ACHN (cell line): ENCODE data around the gene RAMACL.
"Not testable (repeated sequence)": the region's sequence is repeated elsewhere in the genome, so short reads cannot be mapped to it uniquely, and the experiment has no call there.

Source experiments
- DNase-seq: peaks from one replicate; pipeline ENCODE4 v3.0.0-alpha.2; 2015
- in situ Hi-C: cut with HindIII; loops from 2 replicates; pipeline ENCODE4 v1.10.0; 2017; ENCODE audit warnings: low sequenced_read_pairs, low pct_ligation_motif_present, low pct_unique_long_range_greater_than_20kb

RAMACL gene

GRCh38 chr6:166545156-166546034 is 41.1 kb downstream of the RAMACL start:
- DNase-seq, result no peak
- in situ Hi-C loops, result no loop called here

- in situ Hi-C loops, result no loop called here
- no peak for DNase-seq
These were observed 42.2 kb downstream of the RAMACL start for GRCh38 chr6:166544296-166544605.

DNA sequence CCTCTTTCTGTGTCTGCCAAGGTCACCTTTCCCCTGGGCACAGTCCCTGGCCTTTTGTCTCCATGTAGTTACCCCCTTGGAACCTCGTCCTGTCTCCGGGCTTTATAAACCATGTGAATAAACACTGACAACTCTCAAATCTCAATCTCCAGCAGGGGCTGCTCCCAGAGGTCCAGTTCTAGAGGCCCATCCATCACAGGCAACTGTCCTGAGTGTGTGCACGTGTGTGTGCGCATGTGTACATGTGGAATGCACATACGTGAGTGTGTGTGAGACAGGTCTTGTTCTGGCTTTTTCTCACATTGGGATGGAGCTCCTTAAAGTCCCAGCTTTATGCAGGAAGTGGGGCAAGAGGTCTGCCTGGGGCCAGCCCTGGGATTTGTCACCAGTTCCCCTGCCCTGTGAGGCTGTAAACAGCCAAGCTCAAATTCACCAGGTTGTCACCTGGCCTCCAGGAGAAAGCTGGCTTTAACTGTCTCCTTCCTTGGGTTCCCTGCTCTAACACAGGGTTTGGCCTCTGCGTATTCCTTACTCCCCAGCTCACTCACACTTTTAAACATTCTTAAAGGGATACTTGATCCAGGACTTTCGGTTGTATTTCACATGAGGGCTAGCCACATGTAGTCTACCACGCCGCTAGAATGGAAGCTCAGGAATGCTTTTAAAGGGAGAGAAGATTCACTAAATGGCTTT is 42.7 kb downstream of the RAMACL start:
- in situ Hi-C loops, result no loop called here
- DNase-seq, result no peak

- in situ Hi-C loops, result no loop called here
- no peak for DNase-seq
These were observed 43.9 kb downstream of the RAMACL start for GRCh38 chr6:166542580-166542912.

GRCh38 chr6:166541876-166542579 is 44.5 kb downstream of the RAMACL start:
- no peak for DNase-seq

GRCh38 chr6:166541366-166541765 is 45.1 kb downstream of the RAMACL start:
- in situ Hi-C loops, result no loop called here
- DNase-seq, result no peak

More at GRCh38 chr6:166541876-166542579, 44.5 kb downstream of the RAMACL start:
- in situ Hi-C loops, result no loop called here

DNA sequence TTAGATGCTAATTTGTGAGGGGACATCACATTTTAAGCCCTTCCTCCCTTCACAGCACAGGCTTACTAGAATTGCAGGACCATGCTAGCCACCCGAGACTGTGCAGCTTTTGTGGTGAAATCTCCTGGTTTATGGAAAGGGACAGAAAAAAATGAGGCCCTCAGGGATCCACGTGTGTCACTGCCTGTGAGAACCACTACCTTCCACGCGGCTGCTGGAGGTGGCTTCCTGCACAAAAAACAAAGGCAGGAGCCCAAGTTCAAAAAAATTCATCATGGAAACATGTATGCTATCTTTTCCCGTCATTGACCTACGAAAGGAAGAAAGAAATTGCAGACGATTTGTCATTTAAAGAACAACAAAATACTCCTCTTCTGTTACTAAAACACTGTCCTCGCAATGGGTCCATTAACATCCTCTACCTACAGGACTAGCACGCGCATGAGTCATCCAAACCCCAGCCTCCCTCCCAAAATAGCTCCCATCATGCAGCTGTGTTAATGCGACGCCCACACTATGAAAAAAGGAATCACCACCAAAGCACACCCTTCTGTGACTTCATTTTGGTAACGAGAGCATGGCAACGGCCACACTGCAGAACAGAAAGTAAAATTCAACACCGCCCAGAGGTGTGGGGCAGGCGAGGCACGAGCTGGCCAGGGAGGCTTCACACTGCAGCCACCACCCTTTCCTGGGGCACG is 45.7 kb downstream of the RAMACL start:
- in situ Hi-C loops, result no loop called here
- no peak for DNase-seq

DNA sequence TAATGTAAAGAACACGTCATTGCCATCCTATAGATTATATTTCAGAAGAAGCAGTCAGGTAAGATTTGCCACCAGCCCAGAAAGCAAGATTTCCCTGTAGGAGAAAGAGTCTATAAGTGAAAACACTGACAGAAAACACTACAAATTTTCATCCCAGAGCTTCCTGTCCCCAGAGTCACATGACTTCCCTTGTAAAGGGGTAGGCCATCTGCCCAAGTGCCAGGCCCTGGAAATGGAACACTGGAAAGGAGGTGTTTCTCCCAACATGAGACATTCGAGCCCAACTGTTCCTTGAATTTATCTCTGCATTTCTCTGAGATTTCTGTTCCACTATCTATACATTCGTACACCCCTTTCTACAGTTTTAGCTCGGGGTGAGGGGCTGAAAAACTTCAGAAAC is 46.9 kb downstream of the RAMACL start:
- in situ Hi-C loops, result no loop called here
- no peak for DNase-seq

GRCh38 chr6:166539011-166539385 is 47.5 kb downstream of the RAMACL start:
- DNase-seq, in situ Hi-C loops: not testable (repeated sequence)

- no peak for DNase-seq
- in situ Hi-C loops, result no loop called here
These were observed 48.0 kb downstream of the RAMACL start for GRCh38 chr6:166538297-166539010.

GRCh38 chr6:166534658-166535406 is 51.6 kb downstream of the RAMACL start:
- no peak for DNase-seq
- in situ Hi-C loops, result no loop called here

GRCh38 chr6:166533205-166533824 is 53.2 kb downstream of the RAMACL start:
- in situ Hi-C loops, result no loop called here
- no peak for DNase-seq
